GM21526 (cell line): ENCODE results near the gene TIMM8B.
A peak's percentile ranks its signal among the peaks of the same experiment; 100 is the strongest.
"Not testable (repeated sequence)": the region's sequence is repeated elsewhere in the genome, so short reads cannot be mapped to it uniquely, and the experiment has no call there.

Source experiments
- ATAC-seq: cut with Tn5 transposase; IDR thresholded peaks from one replicate; pipeline ENCODE4 v1.9.1; 2021; ENCODE audit warnings: moderate library complexity; ENCODE audit not compliant: unreplicated experiment, low FRiP score

The TIMM8B gene, protein sequence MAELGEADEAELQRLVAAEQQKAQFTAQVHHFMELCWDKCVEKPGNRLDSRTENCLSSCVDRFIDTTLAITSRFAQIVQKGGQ

DNA sequence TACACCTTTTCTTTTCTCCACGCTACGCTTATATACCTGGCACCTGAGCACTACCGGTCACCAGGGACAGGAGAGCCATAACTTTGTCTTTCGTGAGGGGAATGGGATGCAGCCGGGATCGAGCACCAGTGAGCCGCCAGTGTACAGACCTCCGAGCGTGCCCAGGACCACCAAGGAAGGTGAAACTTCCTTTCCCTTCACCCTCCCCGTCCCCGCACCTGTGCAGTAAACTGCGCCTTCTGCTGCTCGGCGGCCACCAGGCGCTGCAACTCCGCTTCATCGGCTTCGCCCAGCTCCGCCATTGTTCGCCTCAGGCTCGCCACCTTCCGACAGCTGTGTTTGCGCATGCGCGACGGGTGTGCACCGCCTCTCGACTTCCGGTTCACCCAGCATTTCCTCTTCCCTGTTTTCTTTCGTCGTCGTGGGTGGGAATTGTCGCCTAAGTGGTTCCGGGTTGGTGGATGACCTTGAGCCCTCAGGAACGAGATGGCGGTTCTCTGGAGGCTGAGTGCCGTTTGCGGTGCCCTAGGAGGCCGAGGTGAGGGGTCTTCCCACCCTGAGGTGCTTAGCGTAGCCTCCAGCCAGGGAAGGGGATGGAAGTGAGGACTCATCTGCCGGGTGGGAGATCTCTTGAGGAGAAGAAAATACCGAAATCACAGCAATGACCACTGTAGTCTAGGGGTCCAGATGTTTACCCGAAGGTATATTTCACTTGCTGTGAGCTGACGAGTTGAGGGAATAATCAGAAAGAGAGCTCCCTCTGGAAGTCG lies at the start of gene TIMM8B, which contains the start of gene SDHD:
TSS of gene TIMM8B (minus strand) at position 335 of the 770 bp plus-strand sequence. CDS start at position 302, 33 bp downstream.
TSS of gene SDHD (plus strand) at position 452 of the 770 bp plus-strand sequence. CDS start at position 487, 35 bp downstream.
- peak; percentile 88 for ATAC-seq

DNA sequence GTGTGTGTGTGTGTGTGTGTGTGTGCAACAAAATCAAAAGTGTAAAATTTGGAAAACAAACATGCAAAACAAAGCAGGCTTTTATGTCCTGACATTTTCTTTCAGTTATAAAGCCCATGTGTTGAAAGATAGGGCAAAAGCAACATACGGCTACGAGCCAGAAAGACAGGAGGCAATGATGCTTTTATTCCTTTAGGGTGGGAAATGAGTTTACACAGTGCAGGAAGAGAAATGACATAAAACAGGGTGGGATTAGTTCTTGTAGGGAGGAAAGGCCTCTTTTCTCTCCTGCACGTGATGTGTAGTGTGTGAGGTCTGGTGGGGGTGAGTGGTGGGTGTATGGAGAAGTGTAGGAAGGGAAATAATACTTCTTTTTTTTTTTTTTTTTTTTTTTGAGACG lies 47.9 kb upstream of the TIMM8B start:
- ATAC-seq: no peak

DNA sequence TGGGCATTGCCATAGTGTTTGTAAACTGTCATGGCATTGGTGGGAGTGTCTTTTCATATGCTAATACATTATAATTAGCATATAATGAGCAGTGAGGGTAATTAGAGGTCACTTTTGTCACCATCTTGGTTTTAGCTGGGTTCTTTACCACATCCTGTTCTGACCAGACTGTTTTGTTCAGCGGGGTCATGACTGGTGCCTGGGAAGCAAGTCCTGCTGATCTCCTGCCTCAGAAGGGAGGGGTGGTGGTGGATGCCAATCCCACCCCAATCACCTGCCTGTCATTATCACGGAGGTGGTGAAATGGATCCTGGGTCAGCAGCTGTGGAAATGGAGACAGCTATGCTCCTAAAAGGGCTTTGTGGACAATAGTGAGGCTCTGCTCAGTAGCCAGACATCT lies 46.2 kb upstream of the TIMM8B start:
- no peak for ATAC-seq

GRCh38 chr11:112129656-112130055 lies 43.1 kb upstream of the TIMM8B start:
- no peak for ATAC-seq

GRCh38 chr11:112128483-112129121 lies 42.0 kb upstream of the TIMM8B start:
- no peak for ATAC-seq

DNA sequence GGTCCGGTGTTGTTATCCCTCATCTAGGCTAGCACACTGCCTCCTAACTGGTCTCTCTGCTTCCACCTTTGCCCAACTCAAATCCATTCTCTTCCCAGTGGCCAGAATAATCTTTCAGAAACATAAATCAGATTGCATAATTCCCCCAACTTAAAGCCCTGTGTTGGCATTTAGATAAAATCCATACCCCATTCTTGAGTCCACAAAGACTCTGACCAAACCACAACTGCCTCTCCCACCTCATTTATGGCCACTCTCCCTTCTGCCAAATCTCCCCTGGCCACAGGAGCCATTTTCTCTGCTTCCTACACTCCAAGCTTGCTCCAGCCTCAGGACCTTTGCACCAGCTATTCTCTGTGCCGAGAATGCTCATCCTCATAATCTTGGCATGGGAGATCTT lies 40.5 kb upstream of the TIMM8B start:
- ATAC-seq: no peak

DNA sequence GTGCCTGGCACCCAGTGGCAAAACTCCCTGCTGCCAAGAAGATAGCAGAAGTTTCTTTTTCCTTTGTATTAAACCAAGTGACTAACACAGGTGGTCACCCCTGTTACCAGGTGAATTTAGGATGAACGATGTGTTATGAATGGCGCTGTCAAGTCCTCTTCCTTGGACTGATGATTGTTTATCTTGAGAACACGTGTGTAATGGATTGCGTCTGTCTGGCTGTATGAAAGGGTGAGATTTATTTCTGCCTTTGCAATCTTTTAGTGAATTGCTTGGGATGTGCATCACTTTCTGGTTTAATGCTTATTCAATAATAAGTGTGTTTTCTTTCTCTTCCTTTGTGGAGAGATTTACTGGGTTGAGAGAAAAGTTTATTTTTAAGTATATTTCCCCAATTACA lies 36.6 kb upstream of the TIMM8B start:
- no peak for ATAC-seq

- no peak for ATAC-seq
Observed at GRCh38 chr11:112121981-112122615, 35.5 kb upstream of the TIMM8B start.

- ATAC-seq: no peak
Observed at GRCh38 chr11:112118176-112118575, 31.6 kb upstream of the TIMM8B start.

GRCh38 chr11:112115386-112115785 lies 28.8 kb upstream of the TIMM8B start:
- no peak for ATAC-seq

- no peak for ATAC-seq
Observed at GRCh38 chr11:112114460-112114859, 27.9 kb upstream of the TIMM8B start.

- no peak for ATAC-seq
Observed at GRCh38 chr11:112113539-112114457, 27.2 kb upstream of the TIMM8B start.

GRCh38 chr11:112106070-112106469 lies 19.5 kb upstream of the TIMM8B start:
- ATAC-seq: no peak

DNA sequence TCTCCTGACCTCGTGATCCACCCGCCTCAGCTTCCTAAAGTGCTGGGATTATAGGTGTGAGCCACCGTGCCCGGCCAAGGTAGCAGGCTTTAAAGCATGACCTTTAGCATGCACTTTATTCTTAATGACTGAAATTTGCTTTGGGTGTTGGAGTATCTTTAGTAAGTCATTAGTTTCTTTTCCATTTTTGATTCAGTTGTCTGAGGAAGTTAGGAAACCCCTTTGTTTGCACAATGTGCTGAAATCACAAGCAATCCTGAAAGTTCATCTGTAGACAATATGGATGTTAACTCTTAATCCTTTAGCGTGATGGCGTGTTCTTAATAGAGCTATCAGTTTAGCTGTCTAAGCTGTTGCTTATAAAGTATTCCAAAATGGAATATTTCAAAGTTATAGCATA lies 16.9 kb upstream of the TIMM8B start:
- no peak for ATAC-seq

GRCh38 chr11:112100462-112100861 lies 13.9 kb upstream of the TIMM8B start:
- ATAC-seq: no peak

DNA sequence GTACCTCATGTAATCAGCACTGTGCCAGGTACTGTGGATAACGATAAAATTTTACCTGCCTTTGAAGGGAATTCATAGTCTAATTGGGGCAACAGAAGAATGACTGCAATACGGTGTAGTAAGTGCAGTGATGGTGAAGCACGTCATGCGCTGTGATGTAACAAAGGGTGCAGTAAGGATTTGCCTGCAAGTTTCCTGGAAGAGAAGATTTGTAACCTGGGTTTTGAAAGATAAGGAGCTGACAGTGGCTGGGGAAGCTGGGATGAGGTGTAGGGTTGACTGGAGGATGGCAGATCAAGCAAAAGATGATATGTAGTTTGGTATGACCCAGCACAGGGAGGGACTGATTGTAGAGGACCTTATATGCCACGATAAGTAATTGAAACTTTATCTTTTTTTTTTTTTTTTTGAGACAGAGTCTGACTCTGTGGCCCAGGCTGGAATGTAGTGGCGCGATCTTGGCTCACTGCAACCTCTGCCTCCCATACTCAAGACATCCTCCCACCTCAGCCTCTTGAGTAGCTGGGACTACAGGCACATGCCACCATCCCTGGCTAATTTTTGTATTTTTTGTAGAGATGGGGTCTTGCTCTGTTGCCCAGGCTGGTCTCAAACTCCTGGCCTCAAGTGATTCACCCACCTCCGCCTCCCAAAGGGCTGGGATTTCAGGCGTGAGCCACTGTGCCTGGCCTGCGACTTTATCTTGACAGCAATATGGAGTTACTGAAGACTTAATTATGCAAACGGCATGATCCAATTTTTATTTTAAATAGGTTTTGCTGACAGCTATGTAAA lies 11.4 kb upstream of the TIMM8B start:
- no peak for ATAC-seq

DNA sequence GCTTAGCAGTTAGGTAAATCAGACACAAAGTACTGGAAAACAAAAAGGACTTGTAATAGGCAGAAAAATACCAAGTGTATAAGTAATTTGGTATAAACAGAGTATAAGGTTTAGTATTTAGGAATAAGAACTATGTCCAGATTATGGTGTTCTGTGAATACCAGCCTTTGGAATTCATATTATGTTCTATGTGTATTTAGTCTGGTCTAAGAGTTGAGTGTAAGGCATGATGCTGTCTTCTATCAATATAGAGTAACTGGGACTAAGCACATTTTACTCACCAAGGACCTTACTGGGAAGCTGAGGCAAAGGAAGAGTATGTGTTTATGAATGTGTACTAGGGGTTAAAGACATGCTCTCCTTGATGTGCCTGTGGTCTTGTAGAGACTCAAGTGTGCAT lies 9.6 kb upstream of the TIMM8B start:
- no peak for ATAC-seq

DNA sequence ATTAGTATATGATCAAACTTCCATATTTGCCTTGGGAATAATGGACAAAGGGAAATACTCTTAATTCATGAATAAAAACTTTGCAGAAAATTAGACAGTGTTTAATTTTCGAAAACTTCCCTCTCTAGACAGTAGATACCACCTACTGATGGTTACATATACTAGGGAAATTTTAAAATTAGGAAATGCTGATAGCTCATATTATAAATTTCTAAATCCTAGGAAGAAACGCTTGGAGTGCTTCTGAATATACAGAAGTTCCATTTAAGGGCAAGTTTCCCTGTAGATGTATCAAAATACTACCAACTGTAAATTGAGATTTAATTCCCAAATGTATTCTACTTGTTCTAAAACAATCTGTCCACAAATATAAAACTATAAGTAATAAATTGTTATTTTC lies 8.7 kb upstream of the TIMM8B start:
- ATAC-seq: not testable (repeated sequence)

DNA sequence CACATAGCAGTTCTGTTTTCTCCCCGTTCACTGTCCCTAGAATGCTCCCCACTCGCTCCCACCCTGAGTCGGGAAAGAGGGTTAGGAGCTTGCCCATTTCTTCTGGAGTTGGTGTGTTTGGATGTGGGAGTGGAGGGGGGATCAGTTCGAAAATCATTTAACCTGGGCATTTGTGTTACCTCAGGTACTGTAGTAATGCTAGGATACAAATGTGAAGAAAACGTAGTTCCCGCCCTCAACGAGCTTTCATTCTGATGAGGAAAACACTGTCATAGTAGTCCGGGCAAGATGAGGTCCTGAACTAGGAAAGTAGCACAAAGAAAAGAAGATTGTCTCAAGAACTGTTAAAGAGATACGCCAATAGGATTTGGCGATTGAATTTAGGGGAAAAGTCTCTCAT lies 656 bp upstream of the TIMM8B start:
- ATAC-seq: no peak
